Measurements from ENCODE around the gene HRH3.

HRH3 gene

GRCh38 chr20:62192635-62193034 is 27.4 kb downstream of the HRH3 start:
- Histone ChIP-seq H3K4me3 (ENCODE audit: low read depth, low read length) (no peak overlapping the region), H3K9me3 (ENCODE audit: control insufficient read depth, insufficient read depth, low read depth, low read length) (no peaks in the 10 kb centered on the region), H3K27ac (ENCODE audit: extremely low read depth, low read depth, low read length) (no peak overlapping the region), H3K4me1 (ENCODE audit: control insufficient read depth, insufficient read depth, low read length) (no peaks in the 10 kb centered on the region), H3K36me3 (ENCODE audit: control insufficient read depth in 2 of 2, insufficient read depth in 1 of 2, low read length in 2 of 2) (peaks cover 24 to 65% of the 10 kb centered on the region in 2 experiments)
- ChIA-PET CTCF (interaction anchor here (0.7 kb wide), 1 partner anchor 573 kb away, joined by 3 read pairs; no protein-coding TSS in a partner anchor), POLR2A (no interaction called here)
- no peak for TF ChIP-seq EGR2 (tag by site-specific recombination; IDR thresholded peaks at IDR 0.05; ENCODE audit: low read depth)
- no peak for TF ChIP-seq ZNF623 (tag by site-specific recombination; IDR thresholded peaks at IDR 0.05)
- no peak for TF ChIP-seq GLI4 (tag by site-specific recombination; IDR thresholded peaks at IDR 0.05)
- TF ChIP-seq ZNF830 (tag by site-specific recombination; IDR thresholded peaks at IDR 0.05; ENCODE audit: low read depth) = no peak
- TF ChIP-seq ZNF664 (tag by site-specific recombination; IDR thresholded peaks at IDR 0.05) = no peak
- TF ChIP-seq ZNF350 (tag by site-specific recombination; IDR thresholded peaks at IDR 0.05) = no peak
- no peak for TF ChIP-seq ZNF302 (tag by site-specific recombination; IDR thresholded peaks at IDR 0.05; ENCODE audit: low read depth)
- no peak for TF ChIP-seq ZNF416 (tag by site-specific recombination; IDR thresholded peaks at IDR 0.05)
- TF ChIP-seq ZBTB17 (tag by site-specific recombination; IDR thresholded peaks at IDR 0.05) = no peak
- no peak for TF ChIP-seq PRDM4 (tag by site-specific recombination; IDR thresholded peaks at IDR 0.05)
- no peak for TF ChIP-seq ZNF175 (tag by site-specific recombination; IDR thresholded peaks at IDR 0.05)
- no peak for TF ChIP-seq ZBTB10 (tag by site-specific recombination; IDR thresholded peaks at IDR 0.05)
- TF ChIP-seq ZNF292 (tag by site-specific recombination; IDR thresholded peaks at IDR 0.05; ENCODE audit: borderline replicate concordance, low read depth) = no peak

- Histone ChIP-seq H3K9me3 (ENCODE audit: control insufficient read depth, insufficient read depth, low read depth, low read length) (no peaks in the 10 kb centered on the region), H3K27ac (ENCODE audit: extremely low read depth, low read depth, low read length) (no peak overlapping the region), H3K4me3 (ENCODE audit: low read depth, low read length) (no peak overlapping the region), H3K4me1 (ENCODE audit: control insufficient read depth, insufficient read depth, low read length) (no peaks in the 10 kb centered on the region), H3K36me3 (ENCODE audit: control insufficient read depth in 2 of 2, insufficient read depth in 1 of 2, low read length in 2 of 2) (peaks cover 24 to 58% of the 10 kb centered on the region in 2 experiments)
- CTCF ChIA-PET = interaction anchor here (0.7 kb wide), 1 partner anchor 574 kb away, joined by 3 read pairs; no protein-coding TSS in a partner anchor
- POLR2A ChIA-PET = no interaction called here
- TF ChIP-seq ZBTB8A (tag by site-specific recombination; IDR thresholded peaks at IDR 0.05) (no peak), KLF10 (tag by site-specific recombination; IDR thresholded peaks at IDR 0.05) (no peak), ZNF580 (tag by site-specific recombination; IDR thresholded peaks at IDR 0.05) (no peak), ZNF518A (tag by site-specific recombination; conservative IDR thresholded peaks at IDR 0.05; ENCODE audit: low read depth) (no peak), ZNF10 (tag by site-specific recombination; IDR thresholded peaks at IDR 0.05) (no peak), EGR2 (tag by site-specific recombination; IDR thresholded peaks at IDR 0.05; ENCODE audit: low read depth) (0 out of 2 replicates have a peak, but pooled peaks have one; percentile 6), PRDM4 (tag by site-specific recombination; IDR thresholded peaks at IDR 0.05) (no peak), SP3 (tag by site-specific recombination; IDR thresholded peaks at IDR 0.05) (no peak), ZFHX2 (tag by site-specific recombination; conservative IDR thresholded peaks at IDR 0.05) (peak; percentile 33; the same call in 1 of the 2 replicates), ZNF202 (tag by site-specific recombination; IDR thresholded peaks at IDR 0.05; ENCODE audit: borderline replicate concordance) (no peak)
Measured at GRCh38 chr20:62191781-62192559, 28.1 kb downstream of the HRH3 start.

All from HEK293 (cell line).